ENCODE measurements around the gene XAGE3.
"Not testable (repeated sequence)": the region's sequence is repeated elsewhere in the genome, so short reads cannot be mapped to it uniquely, and the experiment has no call there.

XAGE3 gene

GRCh38 chrX:52843619-52844018, 24.3 kb downstream of the XAGE3 start:
- in situ Hi-C loops (cut with MboI; ENCODE audit: low sequenced_read_pairs), result not testable (repeated sequence)

- in situ Hi-C loops (cut with MboI; ENCODE audit: low sequenced_read_pairs), result no loop called here
Measured at GRCh38 chrX:52839137-52839536, 28.7 kb downstream of the XAGE3 start.

GRCh38 chrX:52830551-52830950, 37.3 kb downstream of the XAGE3 start:
- in situ Hi-C loops (cut with MboI; ENCODE audit: low sequenced_read_pairs), result no loop called here

GRCh38 chrX:52824608-52825007, 43.3 kb downstream of the XAGE3 start:
- in situ Hi-C loops (cut with MboI; ENCODE audit: low sequenced_read_pairs), result no loop called here

- in situ Hi-C loops (cut with MboI; ENCODE audit: low sequenced_read_pairs), result no loop called here
Measured at GRCh38 chrX:52821079-52821760, 46.7 kb downstream of the XAGE3 start.

- in situ Hi-C loops (cut with MboI; ENCODE audit: low sequenced_read_pairs), result no loop called here
Measured at GRCh38 chrX:52819788-52820187, 48.1 kb downstream of the XAGE3 start.
